Vagina (tissue), 2 donors: Measurements from ENCODE around the gene MYH14. TPM values are rescaled to one million over a fixed set of nuclear protein-coding genes. Genes with fewer than 3 reads are reported as not detected.

ENCODE experiments used
- DNase-seq, 2 donors: peaks; one replicate each; pipeline ENCODE4 v3.0.0-alpha.2; 2017; ENCODE audit errors: extremely low spot score in 2 of 2
- H3K27ac ChIP-seq: fragments of 200-600 bp; sonication (generic); one replicate; pipeline ENCODE4 v1.5.1; 2019
- H3K27me3 ChIP-seq: fragments of 200-600 bp; sonication (generic); one replicate; pipeline ENCODE4 v1.5.1; 2019
- H3K36me3 ChIP-seq, 2 donors: fragments of 200-600 bp; sonication (generic); one replicate each; pipeline ENCODE4 v1.5.1; 2017 to 2019
- H3K4me1 ChIP-seq: fragments of 200-600 bp; sonication (generic); one replicate; pipeline ENCODE4 v1.5.1; 2019
- H3K4me3 ChIP-seq, 2 donors: fragments of 200-600 bp; sonication (generic); 1 replicate in 1 of 2; 2 replicates in 1 of 2; pipeline ENCODE4 v1.5.1; 2016 to 2019
- H3K9me3 ChIP-seq: fragments of 200-600 bp; sonication (generic); one replicate; pipeline ENCODE4 v1.5.1; 2019
- POLR2A ChIP-seq, 2 donors: fragments of 450-650 bp; IDR thresholded peaks; one replicate each; pipeline ENCODE4 v1.6.1; 2017; ENCODE audit warnings: antibody characterized with exemption in 2 of 2, mild to moderate bottlenecking in 2 of 2, moderate library complexity in 2 of 2
- POLR2AphosphoS5 ChIP-seq, 2 donors: sonication (generic); formaldehyde crosslinking; IDR thresholded peaks; one replicate each; pipeline ENCODE4 v1.9.0; 2017; ENCODE audit warnings: antibody characterized with exemption in 2 of 2, mild to moderate bottlenecking in 2 of 2, low read depth in 1 of 2; ENCODE audit not compliant: insufficient read depth in 1 of 2
- intact Hi-C: fragments of 100-400 bp; cut with DNase I; formaldehyde crosslinking; loops from one replicate; pipeline ENCODE4 v1.15.1; 2023
- total RNA-seq: library from RNA; depleted of rRNA; stranded (reverse); fragments of >200 nt; gene quantifications from one replicate; pipeline ENCODE4 v1.2.3, GENCODE V29; 2016
- TF ChIP-seq, protein P1 (sequence below), 3 experiments: fragments of 450-650 bp in 2 of 3; fragments of 200-600 bp in 1 of 3; sonication (generic) in 1 of 3; IDR thresholded peaks; one replicate each; pipeline ENCODE4 v1.5.1; 2017 to 2019; ENCODE audit warnings: antibody characterized with exemption in 3 of 3, mild to moderate bottlenecking in 2 of 3, moderate library complexity in 2 of 3

Gene MYH14
- total RNA-seq, 1 donor from 2014 or later = 51.6 TPM

DNA sequence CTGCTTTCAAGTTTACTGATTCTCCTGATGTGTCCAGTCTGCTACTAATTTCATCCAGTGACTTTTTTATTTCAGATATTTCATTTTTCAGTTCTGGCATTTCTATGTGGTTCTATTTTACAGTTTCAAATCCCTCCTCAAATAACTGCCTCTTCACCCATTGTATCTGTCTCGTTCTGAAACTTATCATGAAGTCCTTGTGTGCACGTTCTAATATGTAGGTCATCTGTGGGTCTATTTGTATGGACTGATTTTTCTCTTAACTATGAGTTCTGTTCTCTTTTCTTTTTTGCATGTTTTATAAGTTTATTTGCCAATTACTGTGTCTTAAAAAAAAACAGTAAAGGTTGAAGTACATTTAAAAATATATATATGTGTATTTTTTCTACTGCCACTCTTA is 82.4 kb downstream of the MYH14 start:
- H3K4me3 ChIP-seq = no peak overlapping the region
- H3K36me3 ChIP-seq = no peaks in the 10 kb centered on the region
- TF ChIP-seq POLR2AphosphoS5 (IDR thresholded peaks at IDR 0.05; ENCODE audit: insufficient read depth in 1 of 2, low read depth in 1 of 2) (no peak), POLR2A (IDR thresholded peaks at IDR 0.05) (no peak)
- TF ChIP-seq, protein P1, sequence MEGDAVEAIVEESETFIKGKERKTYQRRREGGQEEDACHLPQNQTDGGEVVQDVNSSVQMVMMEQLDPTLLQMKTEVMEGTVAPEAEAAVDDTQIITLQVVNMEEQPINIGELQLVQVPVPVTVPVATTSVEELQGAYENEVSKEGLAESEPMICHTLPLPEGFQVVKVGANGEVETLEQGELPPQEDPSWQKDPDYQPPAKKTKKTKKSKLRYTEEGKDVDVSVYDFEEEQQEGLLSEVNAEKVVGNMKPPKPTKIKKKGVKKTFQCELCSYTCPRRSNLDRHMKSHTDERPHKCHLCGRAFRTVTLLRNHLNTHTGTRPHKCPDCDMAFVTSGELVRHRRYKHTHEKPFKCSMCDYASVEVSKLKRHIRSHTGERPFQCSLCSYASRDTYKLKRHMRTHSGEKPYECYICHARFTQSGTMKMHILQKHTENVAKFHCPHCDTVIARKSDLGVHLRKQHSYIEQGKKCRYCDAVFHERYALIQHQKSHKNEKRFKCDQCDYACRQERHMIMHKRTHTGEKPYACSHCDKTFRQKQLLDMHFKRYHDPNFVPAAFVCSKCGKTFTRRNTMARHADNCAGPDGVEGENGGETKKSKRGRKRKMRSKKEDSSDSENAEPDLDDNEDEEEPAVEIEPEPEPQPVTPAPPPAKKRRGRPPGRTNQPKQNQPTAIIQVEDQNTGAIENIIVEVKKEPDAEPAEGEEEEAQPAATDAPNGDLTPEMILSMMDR (IDR thresholded peaks at IDR 0.05) = no peak
- no peak for DNase-seq
- H3K9me3 ChIP-seq = no peaks in the 10 kb centered on the region
- H3K27ac ChIP-seq = no peak overlapping the region
- no peaks in the 10 kb centered on the region for H3K4me1 ChIP-seq
- H3K27me3 ChIP-seq = no peaks in the 10 kb centered on the region
- intact Hi-C loops = no loop called here

DNA sequence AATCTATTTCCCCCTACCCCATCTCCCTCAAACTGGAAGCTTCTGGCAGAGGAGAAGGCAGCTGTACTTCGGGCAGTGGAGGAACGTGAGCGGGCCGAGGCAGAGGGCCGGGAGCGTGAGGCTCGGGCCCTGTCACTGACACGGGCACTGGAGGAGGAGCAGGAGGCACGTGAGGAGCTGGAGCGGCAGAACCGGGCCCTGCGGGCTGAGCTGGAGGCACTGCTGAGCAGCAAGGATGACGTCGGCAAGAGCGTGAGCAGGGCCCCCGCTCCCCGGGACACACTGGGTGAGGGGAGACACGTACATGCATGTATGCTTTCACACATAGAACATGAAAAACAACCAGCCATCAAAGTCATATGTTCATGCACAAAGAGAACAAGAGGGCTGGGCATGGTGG is 83.0 kb downstream of the MYH14 start:
- TF ChIP-seq POLR2AphosphoS5 (IDR thresholded peaks at IDR 0.05; ENCODE audit: insufficient read depth in 1 of 2, low read depth in 1 of 2) (no peak), POLR2A (IDR thresholded peaks at IDR 0.05) (no peak)
- TF ChIP-seq, protein P1 (IDR thresholded peaks at IDR 0.05) = no peak
- no peaks in the 10 kb centered on the region for H3K36me3 ChIP-seq
- H3K27me3 ChIP-seq = no peaks in the 10 kb centered on the region
- H3K4me3 ChIP-seq = no peak overlapping the region
- H3K9me3 ChIP-seq = no peaks in the 10 kb centered on the region
- no peaks in the 10 kb centered on the region for H3K4me1 ChIP-seq
- no peak for DNase-seq
- intact Hi-C loops = no loop called here
- no peak overlapping the region for H3K27ac ChIP-seq

DNA sequence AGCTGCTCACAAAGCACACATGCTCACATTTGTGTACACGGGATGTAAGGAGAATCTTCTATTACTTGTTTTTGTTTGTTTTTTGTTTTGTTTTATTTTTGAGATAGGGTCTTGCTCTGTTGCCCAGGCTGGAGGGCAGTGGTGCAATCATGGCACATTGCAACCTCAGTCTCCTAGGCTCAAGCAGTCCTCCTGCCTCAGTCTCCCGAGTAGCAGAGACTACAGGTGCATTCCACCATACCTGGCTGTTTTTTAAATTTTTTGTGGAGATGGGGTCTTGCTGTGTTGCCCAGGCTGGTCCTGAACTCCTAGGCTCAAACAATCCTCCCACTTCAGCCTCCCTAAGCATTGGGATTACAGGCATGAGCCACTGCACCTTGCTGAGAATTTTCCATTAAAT is 83.9 kb downstream of the MYH14 start:
- Histone ChIP-seq H3K4me3 (no peak overlapping the region), H3K36me3 (no peaks in the 10 kb centered on the region), H3K27me3 (no peaks in the 10 kb centered on the region), H3K9me3 (no peaks in the 10 kb centered on the region), H3K27ac (no peak overlapping the region), H3K4me1 (no peaks in the 10 kb centered on the region)
- intact Hi-C loops = no loop called here
- DNase-seq = no peak
- TF ChIP-seq POLR2A (IDR thresholded peaks at IDR 0.05) (no peak), POLR2AphosphoS5 (IDR thresholded peaks at IDR 0.05; ENCODE audit: insufficient read depth in 1 of 2, low read depth in 1 of 2) (no peak)
- TF ChIP-seq, protein P1 (IDR thresholded peaks at IDR 0.05) = no peak

DNA sequence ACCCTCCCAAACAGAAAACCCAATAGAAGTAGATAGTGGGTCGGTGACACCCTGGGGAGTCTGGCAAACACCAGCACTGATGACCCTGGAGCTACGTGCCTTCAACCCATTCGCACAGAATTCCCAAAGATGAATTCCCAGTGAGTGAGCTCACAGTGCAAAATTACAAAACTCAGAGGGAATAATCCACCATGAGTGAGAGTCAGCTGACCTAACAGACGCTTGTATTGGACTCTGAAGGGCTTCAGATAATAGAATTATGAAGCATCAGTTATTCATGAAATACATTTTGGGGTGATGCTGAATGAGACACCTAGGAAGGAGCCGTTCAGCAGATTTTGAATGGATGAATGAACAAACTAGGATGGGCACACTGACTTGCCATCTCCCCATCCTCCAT is 85.5 kb downstream of the MYH14 start:
- no peak for TF ChIP-seq POLR2A (IDR thresholded peaks at IDR 0.05)
- TF ChIP-seq POLR2AphosphoS5 (IDR thresholded peaks at IDR 0.05; ENCODE audit: insufficient read depth in 1 of 2, low read depth in 1 of 2) = no peak
- TF ChIP-seq, protein P1 (IDR thresholded peaks at IDR 0.05) = no peak
- no peak for DNase-seq
- H3K36me3 ChIP-seq = no peaks in the 10 kb centered on the region

DNA sequence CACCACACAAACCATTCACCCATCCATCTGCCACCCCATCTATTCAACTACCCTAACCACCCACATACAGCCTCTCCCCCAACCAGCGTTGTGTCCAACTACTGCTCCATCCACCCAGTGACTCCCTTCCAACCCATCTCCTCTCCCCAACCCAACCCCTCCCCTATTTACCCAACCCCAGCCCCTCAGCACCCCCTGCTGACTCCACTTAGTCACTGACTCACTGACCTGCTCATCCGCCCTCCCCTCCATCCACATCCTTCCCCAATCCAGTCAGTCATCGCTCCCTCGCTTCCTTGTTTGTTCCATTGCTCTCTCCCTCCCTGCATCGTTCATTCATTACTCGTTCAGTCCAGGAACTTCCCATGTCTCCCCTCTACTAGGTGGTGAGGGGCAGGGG is 86.6 kb downstream of the MYH14 start:
- Histone ChIP-seq H3K4me3 (no peak overlapping the region), H3K27ac (no peak overlapping the region), H3K27me3 (no peaks in the 10 kb centered on the region), H3K36me3 (no peaks in the 10 kb centered on the region), H3K4me1 (no peaks in the 10 kb centered on the region), H3K9me3 (no peaks in the 10 kb centered on the region)
- DNase-seq = no peak
- TF ChIP-seq, protein P1 (IDR thresholded peaks at IDR 0.05) = no peak
- TF ChIP-seq POLR2AphosphoS5 (IDR thresholded peaks at IDR 0.05; ENCODE audit: insufficient read depth in 1 of 2, low read depth in 1 of 2) = no peak
- TF ChIP-seq POLR2A (IDR thresholded peaks at IDR 0.05) = no peak
- intact Hi-C loops = no loop called here

More for the DNA sequence above, 85.5 kb downstream of the MYH14 start:
- Histone ChIP-seq H3K27me3 (no peaks in the 10 kb centered on the region), H3K27ac (no peak overlapping the region), H3K4me1 (no peaks in the 10 kb centered on the region), H3K9me3 (no peaks in the 10 kb centered on the region), H3K4me3 (no peak overlapping the region)
- intact Hi-C loops = no loop called here
